ENCODE results near the gene PRKAR1A. TPM values are rescaled to one million over a fixed set of nuclear protein-coding genes. Genes with fewer than 3 reads are reported as not detected.

Gene PRKAR1A
- total and polyA plus RNA-seq, 2 of the 8 experiments (the other 6 are each of a cell fraction or from before 2014, with no cell fraction given): 39.3 to 149 TPM

GRCh38 chr17:68542698-68543463, 30.7 kb downstream of the PRKAR1A start:
- Histone ChIP-seq H2BK5ac (ENCODE audit: low read depth, low read length) (no peak overlapping the region), H3K4me2 (ENCODE audit: insufficient read depth in 1 of 2, low read depth in 2 of 2, low read length in 2 of 2) (no peak overlapping the region), H3K4me1 (replicated peaks in 1 of 4; ENCODE audit: control insufficient read depth in 3 of 4, insufficient read depth in 4 of 4, low read length in 3 of 4) (no peaks in the 10 kb centered on the region), H2BK15ac (ENCODE audit: low read length) (no peak overlapping the region), H3K36me3 (ENCODE audit: control insufficient read depth in 2 of 4, insufficient read depth in 4 of 4, low read length in 3 of 4) (peaks cover 3 to 51% (median 11%) of the 10 kb centered on the region in 4 experiments; a peak in 4 of 8 replicates), H3K4ac (replicated peaks; ENCODE audit: insufficient read length, low read depth, low read length) (no peak overlapping the region), H3K18ac (ENCODE audit: extremely low read depth, low read length) (no peak overlapping the region), H3K4me3 (ENCODE audit: extremely low read depth in 1 of 4, insufficient read depth in 2 of 4, low read depth in 3 of 4, low read length in 4 of 4) (no peak overlapping the region), H3K79me2 (ENCODE audit: control insufficient read depth in 1 of 2, insufficient read depth in 2 of 2, low read length in 2 of 2) (no peaks in the 10 kb centered on the region), H4K20me1 (replicated peaks in 1 of 2; ENCODE audit: control insufficient read depth in 1 of 2, insufficient read depth in 2 of 2, low read length in 2 of 2) (peaks cover 0 to 2% of the 10 kb centered on the region in 2 experiments), H2BK120ac (replicated peaks; ENCODE audit: low read depth, low read length) (no peak overlapping the region), H2AFZ (ENCODE audit: low read length) (no peak overlapping the region), H3K79me1 (ENCODE audit: low read depth, low read length) (no peaks in the 10 kb centered on the region), H2BK12ac (ENCODE audit: low read depth, low read length) (no peak overlapping the region), H4K5ac (ENCODE audit: insufficient read length, low read depth, low read length) (no peak overlapping the region), H2AK5ac (ENCODE audit: low read depth, low read length) (no peak overlapping the region), H3K14ac (ENCODE audit: insufficient read length) (no peak overlapping the region), H3K9me3 (ENCODE audit: insufficient read depth in 2 of 2, low read depth in 1 of 2, low read length in 1 of 2) (no peaks in the 10 kb centered on the region), H3K23ac (ENCODE audit: insufficient read length) (no peak overlapping the region), H3K56ac (replicated peaks; ENCODE audit: insufficient read length, low read depth, low read length) (no peak overlapping the region), H3K27ac (ENCODE audit: low read depth, low read length) (no peak overlapping the region), H4K8ac (ENCODE audit: extremely low read depth, insufficient read depth, low read length) (no peak overlapping the region), H3K27me3 (replicated peaks in 1 of 4; ENCODE audit: control insufficient read depth in 3 of 4, extremely low read depth in 1 of 4, insufficient read depth in 3 of 4, low read length in 3 of 4) (no peaks in the 10 kb centered on the region), H4K91ac (replicated peaks; ENCODE audit: insufficient read length, low read length) (no peak overlapping the region), H2BK20ac (ENCODE audit: low read length) (no peak overlapping the region), H3K9ac (replicated peaks in 1 of 4; ENCODE audit: extremely low read depth in 1 of 4, low read depth in 3 of 4, low read length in 3 of 4) (no peak overlapping the region), H3K23me2 (ENCODE audit: low read depth, low read length) (no peaks in the 10 kb centered on the region)
- WGBS, 2 experiments (ENCODE audit: extremely low coverage in 1 of 2, insufficient coverage in 1 of 2, insufficient read length in 1 of 2, insufficient replicate concordance in 2 of 2, low coverage in 1 of 2, low lambda C conversion rate in 2 of 2, missing lambda C conversion rate in 1 of 2): 94% methylated on average over 13 of the region's 13 CpGs; no CpG with 5 or more reads in 1 of the 2 experiments
- POLR2A ChIA-PET (ENCODE audit: partially characterized antibody): interaction anchor here (1.0 kb wide), 1 partner anchor 49 kb away, joined by 4 read pairs; no protein-coding TSS in a partner anchor
- FAIRE-seq (no peak), DNase-seq (ENCODE audit: low read depth in 1 of 2, low spot score in 2 of 2) (no peak)
- CTCF ChIA-PET (ENCODE audit: partially characterized antibody): interaction anchor here (0.9 to 1.8 kb wide), 4 partner anchors 9 to 59 kb away, joined by 3 to 5 read pairs (median 4); no protein-coding TSS in a partner anchor
- TF ChIP-seq SP1 (IDR thresholded peaks at IDR 0.05; ENCODE audit: low read depth, low read length) (no peak), RFX5 (IDR thresholded peaks at IDR 0.05; ENCODE audit: borderline replicate concordance, low read depth, low read length) (no peak), ATF2 (IDR thresholded peaks at IDR 0.05; ENCODE audit: low read length) (no peak), CBX5 (IDR thresholded peaks at IDR 0.05; ENCODE audit: low read depth, low read length) (no peak), KDM1A (IDR thresholded peaks at IDR 0.05; ENCODE audit: borderline replicate concordance, low read length) (no peak), BRCA1 (IDR thresholded peaks at IDR 0.05; ENCODE audit: low read depth, low read length) (no peak), KDM4A (IDR thresholded peaks at IDR 0.05; ENCODE audit: low read depth, low read length, severe bottlenecking) (no peak), SAP30 (IDR thresholded peaks at IDR 0.05; ENCODE audit: insufficient read depth, insufficient replicate concordance, low read length) (no peak), MAFK (IDR thresholded peaks at IDR 0.05; ENCODE audit: low read depth, low read length) (no peak), NRF1 (IDR thresholded peaks at IDR 0.05; ENCODE audit: low read depth, low read length) (no peak)
- TF ChIP-seq, protein P1, sequence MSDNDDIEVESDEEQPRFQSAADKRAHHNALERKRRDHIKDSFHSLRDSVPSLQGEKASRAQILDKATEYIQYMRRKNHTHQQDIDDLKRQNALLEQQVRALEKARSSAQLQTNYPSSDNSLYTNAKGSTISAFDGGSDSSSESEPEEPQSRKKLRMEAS (IDR thresholded peaks at IDR 0.05): no peak
